ENCODE results near the gene ACOX1. TPM values are rescaled to one million over a fixed set of nuclear protein-coding genes. Genes with fewer than 3 reads are reported as not detected.

The ACOX1 gene
- total RNA-seq, 3 donors from 2014 or later (not counting 1 experiment from before 2014, with no cell fraction given) = 22.8 to 48.2 (median 28.2) TPM

- no peak overlapping the region for H3K4me3 ChIP-seq (ENCODE audit: low read length)
- Mint-ChIP-seq H3K9me3 (no peaks in the 10 kb centered on the region), H3K36me3 (no peaks in the 10 kb centered on the region), H3K4me3 (no peak overlapping the region), H3K27ac (peak overlapping the region; percentile 7 to 36), H3K4me1 (no peaks in the 10 kb centered on the region), H3K27me3 (ENCODE audit: low read depth in 2 of 2) (no peaks in the 10 kb centered on the region)
- H3K4me1 ChIP-seq (ENCODE audit: control insufficient read depth, insufficient read depth, low read length) = no peaks in the 10 kb centered on the region
- intact Hi-C loops (cut with micrococcal nuclease) = loop anchor here (1.0 kb wide), 1 partner anchor 100 kb away; no protein-coding TSS in a partner anchor
- TF ChIP-seq CTCF (IDR thresholded peaks at IDR 0.05) = peak; percentile 65
- 62% methylated on average over 16 of the region's 16 CpGs for whole genome bisulfite sequencing (ENCODE audit: insufficient coverage)
- H3K9me3 ChIP-seq (ENCODE audit: control insufficient read depth, insufficient read depth, low read length) = no peaks in the 10 kb centered on the region
- H3K27ac ChIP-seq (ENCODE audit: low read length) = no peak overlapping the region
- no peaks in the 10 kb centered on the region for H3K27me3 ChIP-seq (ENCODE audit: control insufficient read depth, insufficient read depth, low read length)
- ATAC-seq (peak in 2 of 3 donors; percentile 66), DNase-seq (peak; percentile 60 to 83)
- H3K36me3 ChIP-seq (ENCODE audit: control insufficient read depth, insufficient read depth, low read length) = peaks cover 2% of the 10 kb centered on the region
Observed at GRCh38 chr17:76005263-76006149, 26.5 kb upstream of the ACOX1 start.

- Mint-ChIP-seq H3K27me3 (ENCODE audit: low read depth in 2 of 2) (no peaks in the 10 kb centered on the region), H3K27ac (peak overlapping the region in 1 of 2 donors; percentile 7), H3K36me3 (no peaks in the 10 kb centered on the region), H3K4me3 (no peak overlapping the region), H3K9me3 (no peaks in the 10 kb centered on the region), H3K4me1 (no peaks in the 10 kb centered on the region)
- TF ChIP-seq CTCF (IDR thresholded peaks at IDR 0.05) = no peak
- 89% methylated on average over 8 of the region's 8 CpGs for WGBS (ENCODE audit: insufficient coverage)
- Histone ChIP-seq H3K27me3 (ENCODE audit: control insufficient read depth, insufficient read depth, low read length) (no peaks in the 10 kb centered on the region), H3K9me3 (ENCODE audit: control insufficient read depth, insufficient read depth, low read length) (no peaks in the 10 kb centered on the region), H3K36me3 (ENCODE audit: control insufficient read depth, insufficient read depth, low read length) (peaks cover 5% of the 10 kb centered on the region), H3K4me3 (ENCODE audit: low read length) (no peak overlapping the region), H3K27ac (ENCODE audit: low read length) (no peak overlapping the region), H3K4me1 (ENCODE audit: control insufficient read depth, insufficient read depth, low read length) (no peaks in the 10 kb centered on the region)
- DNase-seq (no peak), ATAC-seq (no peak)
- intact Hi-C loops (cut with micrococcal nuclease) = loop anchor here (1.0 kb wide), 1 partner anchor 100 kb away; no protein-coding TSS in a partner anchor
Observed at GRCh38 chr17:76004750-76005262, 25.8 kb upstream of the ACOX1 start.

GRCh38 chr17:76003915-76004314 lies 24.9 kb upstream of the ACOX1 start:
- Mint-ChIP-seq H3K9me3 (no peaks in the 10 kb centered on the region), H3K4me1 (no peaks in the 10 kb centered on the region), H3K27ac (no peak overlapping the region), H3K4me3 (no peak overlapping the region), H3K36me3 (no peaks in the 10 kb centered on the region), H3K27me3 (ENCODE audit: low read depth in 2 of 2) (no peaks in the 10 kb centered on the region)
- WGBS (ENCODE audit: insufficient coverage) = 83% methylated on average over 6 of the region's 6 CpGs
- intact Hi-C loops (cut with micrococcal nuclease) = no loop called here
- DNase-seq = no peak
- no peaks in the 10 kb centered on the region for H3K9me3 ChIP-seq (ENCODE audit: control insufficient read depth, insufficient read depth, low read length)
- peaks cover 5% of the 10 kb centered on the region for H3K36me3 ChIP-seq (ENCODE audit: control insufficient read depth, insufficient read depth, low read length)
- H3K4me3 ChIP-seq (ENCODE audit: low read length) = no peak overlapping the region
- no peaks in the 10 kb centered on the region for H3K27me3 ChIP-seq (ENCODE audit: control insufficient read depth, insufficient read depth, low read length)
- TF ChIP-seq CTCF (IDR thresholded peaks at IDR 0.05) = no peak
- H3K4me1 ChIP-seq (ENCODE audit: control insufficient read depth, insufficient read depth, low read length) = no peaks in the 10 kb centered on the region
- no peak for ATAC-seq
- H3K27ac ChIP-seq (ENCODE audit: low read length) = no peak overlapping the region
